Measurements from ENCODE around the gene VPS16.

VPS16 gene

DNA sequence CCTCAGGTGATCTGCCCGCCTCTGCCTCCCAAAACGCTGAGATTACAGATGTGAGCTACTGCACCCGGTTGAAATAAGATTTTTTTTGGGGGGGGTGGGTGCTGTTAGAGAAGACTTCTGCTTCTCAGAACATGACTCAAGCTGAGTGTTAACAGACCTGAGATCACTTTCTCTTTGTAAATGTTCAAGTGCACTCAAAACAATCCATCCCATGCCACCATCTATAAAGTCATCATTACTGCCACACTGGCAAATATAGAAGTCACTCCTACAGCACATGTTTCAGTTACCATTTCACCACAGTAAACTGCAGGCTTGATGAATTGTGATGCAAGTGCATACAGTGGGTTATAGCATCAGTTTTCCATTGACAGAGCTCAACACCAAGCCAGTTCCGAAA lies 9.0 kb downstream of the VPS16 start:
- no peak for DNase-seq (ENCODE audit: low read depth in 1 of 2, low spot score in 1 of 2)
- TF ChIP-seq GABPA (IDR thresholded peaks at IDR 0.05; ENCODE audit: low read depth): no peak
- TF ChIP-seq, protein P1, sequence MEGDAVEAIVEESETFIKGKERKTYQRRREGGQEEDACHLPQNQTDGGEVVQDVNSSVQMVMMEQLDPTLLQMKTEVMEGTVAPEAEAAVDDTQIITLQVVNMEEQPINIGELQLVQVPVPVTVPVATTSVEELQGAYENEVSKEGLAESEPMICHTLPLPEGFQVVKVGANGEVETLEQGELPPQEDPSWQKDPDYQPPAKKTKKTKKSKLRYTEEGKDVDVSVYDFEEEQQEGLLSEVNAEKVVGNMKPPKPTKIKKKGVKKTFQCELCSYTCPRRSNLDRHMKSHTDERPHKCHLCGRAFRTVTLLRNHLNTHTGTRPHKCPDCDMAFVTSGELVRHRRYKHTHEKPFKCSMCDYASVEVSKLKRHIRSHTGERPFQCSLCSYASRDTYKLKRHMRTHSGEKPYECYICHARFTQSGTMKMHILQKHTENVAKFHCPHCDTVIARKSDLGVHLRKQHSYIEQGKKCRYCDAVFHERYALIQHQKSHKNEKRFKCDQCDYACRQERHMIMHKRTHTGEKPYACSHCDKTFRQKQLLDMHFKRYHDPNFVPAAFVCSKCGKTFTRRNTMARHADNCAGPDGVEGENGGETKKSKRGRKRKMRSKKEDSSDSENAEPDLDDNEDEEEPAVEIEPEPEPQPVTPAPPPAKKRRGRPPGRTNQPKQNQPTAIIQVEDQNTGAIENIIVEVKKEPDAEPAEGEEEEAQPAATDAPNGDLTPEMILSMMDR (IDR thresholded peaks at IDR 0.05; ENCODE audit: insufficient read depth, low read length): no peak
- no peak for TF ChIP-seq POLR2AphosphoS5 (IDR thresholded peaks at IDR 0.05; ENCODE audit: low read depth)
- TF ChIP-seq SPI1 (IDR thresholded peaks at IDR 0.05; ENCODE audit: borderline replicate concordance, low read depth): no peak
- TF ChIP-seq, protein P2, sequence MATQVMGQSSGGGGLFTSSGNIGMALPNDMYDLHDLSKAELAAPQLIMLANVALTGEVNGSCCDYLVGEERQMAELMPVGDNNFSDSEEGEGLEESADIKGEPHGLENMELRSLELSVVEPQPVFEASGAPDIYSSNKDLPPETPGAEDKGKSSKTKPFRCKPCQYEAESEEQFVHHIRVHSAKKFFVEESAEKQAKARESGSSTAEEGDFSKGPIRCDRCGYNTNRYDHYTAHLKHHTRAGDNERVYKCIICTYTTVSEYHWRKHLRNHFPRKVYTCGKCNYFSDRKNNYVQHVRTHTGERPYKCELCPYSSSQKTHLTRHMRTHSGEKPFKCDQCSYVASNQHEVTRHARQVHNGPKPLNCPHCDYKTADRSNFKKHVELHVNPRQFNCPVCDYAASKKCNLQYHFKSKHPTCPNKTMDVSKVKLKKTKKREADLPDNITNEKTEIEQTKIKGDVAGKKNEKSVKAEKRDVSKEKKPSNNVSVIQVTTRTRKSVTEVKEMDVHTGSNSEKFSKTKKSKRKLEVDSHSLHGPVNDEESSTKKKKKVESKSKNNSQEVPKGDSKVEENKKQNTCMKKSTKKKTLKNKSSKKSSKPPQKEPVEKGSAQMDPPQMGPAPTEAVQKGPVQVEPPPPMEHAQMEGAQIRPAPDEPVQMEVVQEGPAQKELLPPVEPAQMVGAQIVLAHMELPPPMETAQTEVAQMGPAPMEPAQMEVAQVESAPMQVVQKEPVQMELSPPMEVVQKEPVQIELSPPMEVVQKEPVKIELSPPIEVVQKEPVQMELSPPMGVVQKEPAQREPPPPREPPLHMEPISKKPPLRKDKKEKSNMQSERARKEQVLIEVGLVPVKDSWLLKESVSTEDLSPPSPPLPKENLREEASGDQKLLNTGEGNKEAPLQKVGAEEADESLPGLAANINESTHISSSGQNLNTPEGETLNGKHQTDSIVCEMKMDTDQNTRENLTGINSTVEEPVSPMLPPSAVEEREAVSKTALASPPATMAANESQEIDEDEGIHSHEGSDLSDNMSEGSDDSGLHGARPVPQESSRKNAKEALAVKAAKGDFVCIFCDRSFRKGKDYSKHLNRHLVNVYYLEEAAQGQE (IDR thresholded peaks at IDR 0.05; ENCODE audit: insufficient replicate concordance, low read depth): no peak
- Histone ChIP-seq H3K4me3 (replicated peaks; ENCODE audit: insufficient read depth, low read length) (no peak overlapping the region), H3K27me3 (ENCODE audit: insufficient read depth, poor library complexity, severe bottlenecking) (no peaks in the 10 kb centered on the region), H3K27ac (replicated peaks) (no peak overlapping the region)

DNA sequence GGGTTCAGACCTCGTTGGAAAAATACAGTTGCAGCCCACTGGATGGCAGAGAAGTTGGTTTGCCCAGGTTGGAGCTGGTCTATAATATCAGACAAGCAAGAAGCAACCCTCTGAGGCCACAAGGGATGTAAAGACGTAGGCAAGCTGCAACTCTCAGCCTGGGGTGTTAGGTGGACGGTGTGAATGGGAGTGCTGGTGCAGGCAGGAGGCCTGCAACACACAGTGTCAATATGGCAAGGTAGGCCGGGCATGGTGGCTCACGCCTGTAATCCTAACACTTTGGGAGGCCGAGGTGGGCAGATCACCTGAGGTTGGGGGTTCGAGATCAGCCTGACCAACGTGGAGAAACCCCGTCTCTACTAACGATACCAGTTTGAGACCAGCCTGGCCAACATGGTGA lies 10.5 kb downstream of the VPS16 start:
- Histone ChIP-seq H3K4me3 (replicated peaks; ENCODE audit: insufficient read depth, low read length) (no peak overlapping the region), H3K27ac (replicated peaks) (no peak overlapping the region), H3K27me3 (ENCODE audit: insufficient read depth, poor library complexity, severe bottlenecking) (no peaks in the 10 kb centered on the region)
- DNase-seq (ENCODE audit: low read depth in 1 of 2, low spot score in 1 of 2): no peak
- no peak for TF ChIP-seq POLR2AphosphoS5 (IDR thresholded peaks at IDR 0.05; ENCODE audit: low read depth)
- TF ChIP-seq GABPA (IDR thresholded peaks at IDR 0.05; ENCODE audit: low read depth): no peak
- no peak for TF ChIP-seq SPI1 (IDR thresholded peaks at IDR 0.05; ENCODE audit: borderline replicate concordance, low read depth)
- TF ChIP-seq, protein P1 (IDR thresholded peaks at IDR 0.05; ENCODE audit: insufficient read depth, low read length): no peak
- TF ChIP-seq, protein P2 (IDR thresholded peaks at IDR 0.05; ENCODE audit: insufficient replicate concordance, low read depth): no peak

DNA sequence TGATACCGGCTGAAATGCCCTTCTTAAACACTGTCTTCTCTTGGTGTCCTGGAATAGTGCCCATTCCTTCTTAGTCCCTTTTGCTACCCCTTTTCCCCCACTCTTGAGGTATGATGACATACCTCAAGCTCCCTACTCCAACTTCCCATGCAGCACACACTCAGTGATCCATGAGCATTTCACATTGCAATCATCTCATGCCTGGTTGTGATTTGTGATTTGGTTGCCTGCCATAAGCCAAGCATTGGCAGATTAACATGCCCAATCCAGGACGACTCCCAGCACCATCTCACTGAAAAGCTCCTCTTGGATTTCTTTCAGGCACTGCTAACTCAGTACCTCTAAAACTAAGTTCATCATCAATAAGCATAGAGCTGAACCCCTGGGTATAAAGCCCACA lies 18.0 kb downstream of the VPS16 start:
- Histone ChIP-seq H3K27ac (replicated peaks) (no peak overlapping the region), H3K27me3 (ENCODE audit: insufficient read depth, poor library complexity, severe bottlenecking) (no peaks in the 10 kb centered on the region), H3K4me3 (replicated peaks; ENCODE audit: insufficient read depth, low read length) (no peak overlapping the region)
- TF ChIP-seq, protein P2 (IDR thresholded peaks at IDR 0.05; ENCODE audit: insufficient replicate concordance, low read depth): no peak
- TF ChIP-seq POLR2AphosphoS5 (IDR thresholded peaks at IDR 0.05; ENCODE audit: low read depth) (no peak), GABPA (IDR thresholded peaks at IDR 0.05; ENCODE audit: low read depth) (no peak), SPI1 (IDR thresholded peaks at IDR 0.05; ENCODE audit: borderline replicate concordance, low read depth) (no peak)
- TF ChIP-seq, protein P1 (IDR thresholded peaks at IDR 0.05; ENCODE audit: insufficient read depth, low read length): no peak
- no peak for DNase-seq (ENCODE audit: low read depth in 1 of 2, low spot score in 1 of 2)
